Measurements from ENCODE around the gene CSNK1A1.
"Not testable (repeated sequence)": the region's sequence is repeated elsewhere in the genome, so short reads cannot be mapped to it uniquely, and the experiment has no call there.

CSNK1A1 gene

DNA sequence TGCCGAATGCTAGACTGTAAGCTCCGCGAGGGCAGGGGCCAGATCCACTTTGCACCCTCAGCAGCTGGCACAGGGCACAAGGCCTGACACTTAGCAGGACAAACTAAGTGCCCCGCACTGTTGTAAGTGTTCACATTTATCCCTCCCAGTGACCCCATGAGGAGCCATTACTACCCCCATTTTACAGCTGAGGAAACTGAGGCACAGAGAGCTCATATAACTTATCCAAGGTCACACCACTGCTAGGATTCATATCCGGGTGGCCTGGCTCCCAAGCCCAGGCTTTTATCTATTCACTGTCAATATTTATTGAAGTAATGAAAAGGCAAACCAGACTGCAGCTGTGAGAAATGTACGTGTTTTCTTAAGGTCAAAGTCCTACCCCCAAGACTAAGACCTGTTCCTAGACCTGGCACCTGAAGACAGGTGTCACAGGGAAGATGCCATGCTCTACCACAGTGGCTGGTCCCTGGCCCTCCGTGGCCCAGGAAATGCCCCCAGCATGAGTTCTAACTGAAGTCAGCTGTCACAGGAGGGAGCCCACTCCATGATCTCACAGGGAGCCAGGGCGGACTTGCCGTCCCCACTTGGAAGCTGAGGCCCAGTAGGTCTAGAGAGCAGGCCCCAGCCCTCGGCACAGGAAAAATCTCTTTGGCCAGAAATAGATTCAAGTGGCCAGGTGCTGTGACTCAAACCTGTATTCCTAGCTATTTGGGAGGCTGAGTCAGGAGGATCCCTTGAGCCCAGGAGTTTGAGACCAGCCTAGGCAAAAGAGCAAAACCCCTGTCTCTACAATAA, 97.4 kb downstream of the CSNK1A1 start:
- DNase-seq: no peak

DNA sequence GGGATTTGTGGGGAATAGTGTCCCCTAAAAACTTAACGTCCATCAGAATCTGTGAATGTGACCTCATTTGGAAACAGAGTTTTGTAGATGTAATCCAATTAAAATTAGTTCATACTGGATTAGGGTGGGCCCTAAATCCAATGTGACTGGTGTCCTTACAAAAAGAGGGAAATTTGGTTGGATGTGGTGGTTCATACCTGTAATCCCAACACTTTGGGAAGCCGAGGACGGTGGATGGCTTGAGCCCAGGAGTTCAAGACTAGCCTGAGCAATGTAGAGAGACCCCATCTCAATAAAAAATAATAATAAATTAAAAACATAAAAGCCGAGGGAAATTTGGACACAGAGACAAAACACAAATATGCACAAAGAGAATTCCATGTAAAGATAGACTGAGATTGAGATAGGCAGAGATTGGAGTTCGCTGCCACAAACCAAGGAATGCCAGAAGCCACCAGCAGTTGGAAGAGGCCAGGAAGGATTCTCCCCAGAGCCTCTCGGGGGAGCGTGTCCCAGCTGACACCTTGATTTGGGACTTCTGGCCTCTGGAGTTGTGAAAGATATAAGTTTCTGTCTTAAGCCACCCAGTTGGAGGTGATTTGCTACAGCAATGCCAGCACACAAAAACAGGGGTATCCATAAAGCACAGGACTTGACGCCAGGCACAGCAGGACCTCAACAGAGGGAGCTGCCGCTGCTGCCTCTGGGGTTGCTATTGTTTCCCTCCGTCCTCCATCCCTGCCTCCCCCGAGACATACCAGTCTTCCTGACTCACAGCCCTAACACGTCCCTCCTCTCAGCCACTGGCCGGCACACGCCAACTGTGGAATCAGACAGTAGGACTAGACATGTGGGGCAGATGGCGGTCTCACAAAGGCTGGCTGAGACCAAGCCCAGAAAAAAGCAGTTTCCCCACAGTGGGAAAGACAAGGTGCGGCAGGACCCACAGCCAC, 98.3 kb downstream of the CSNK1A1 start:
- DNase-seq: no peak

DNA sequence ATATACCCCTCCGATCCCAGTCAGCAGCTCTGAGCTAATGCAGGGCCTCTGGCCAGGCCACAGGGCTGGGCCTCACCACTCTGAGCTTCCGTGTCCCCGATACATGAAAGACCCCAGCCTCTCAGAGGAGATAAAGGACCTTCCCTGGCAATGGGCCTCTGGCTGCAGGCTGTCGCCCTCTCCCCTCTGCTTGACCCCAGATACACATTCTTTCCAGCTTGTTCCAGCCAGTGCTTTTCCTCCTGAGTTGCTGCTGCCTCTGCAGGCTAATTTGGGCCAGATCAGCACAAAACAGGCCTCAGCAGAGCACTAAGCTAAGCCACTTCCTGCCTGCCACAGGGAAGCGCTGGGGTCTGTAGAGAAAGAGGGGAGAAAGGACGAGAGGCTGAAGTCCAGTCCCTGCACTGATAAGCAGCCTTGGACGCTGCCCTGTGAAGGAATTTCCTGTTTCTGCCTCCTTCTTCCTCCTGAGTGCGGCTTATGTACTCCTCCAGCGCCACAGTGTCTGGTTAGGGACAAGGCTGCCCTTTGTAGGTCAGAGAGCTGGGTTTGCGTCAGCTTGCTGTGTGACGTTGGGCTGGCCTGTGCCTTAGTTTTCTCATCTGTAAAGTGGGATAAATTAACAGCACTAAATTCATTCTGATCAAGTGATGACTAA, 99.1 kb downstream of the CSNK1A1 start:
- DNase-seq: peak; percentile 42

DNA sequence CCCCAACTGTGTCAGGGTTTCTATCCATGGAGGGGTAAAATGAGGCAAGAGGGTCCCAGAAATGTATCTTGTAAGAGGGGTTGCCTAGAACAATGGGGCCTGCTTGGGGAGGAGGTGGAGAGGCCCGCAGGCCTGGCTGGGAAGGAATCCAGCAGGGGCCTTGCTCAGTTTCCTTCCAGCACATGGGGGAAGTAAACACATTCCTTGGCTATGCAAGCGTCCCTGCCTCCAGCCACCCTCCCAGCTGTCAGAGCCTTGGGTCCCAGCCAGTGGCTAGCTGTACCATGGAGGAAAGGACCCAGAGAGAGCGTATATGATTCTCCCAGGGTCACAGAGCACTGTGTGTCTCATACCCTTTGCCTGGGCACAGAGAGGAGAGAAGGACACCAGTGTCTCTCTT, 101.0 kb downstream of the CSNK1A1 start:
- DNase-seq: no peak

DNA sequence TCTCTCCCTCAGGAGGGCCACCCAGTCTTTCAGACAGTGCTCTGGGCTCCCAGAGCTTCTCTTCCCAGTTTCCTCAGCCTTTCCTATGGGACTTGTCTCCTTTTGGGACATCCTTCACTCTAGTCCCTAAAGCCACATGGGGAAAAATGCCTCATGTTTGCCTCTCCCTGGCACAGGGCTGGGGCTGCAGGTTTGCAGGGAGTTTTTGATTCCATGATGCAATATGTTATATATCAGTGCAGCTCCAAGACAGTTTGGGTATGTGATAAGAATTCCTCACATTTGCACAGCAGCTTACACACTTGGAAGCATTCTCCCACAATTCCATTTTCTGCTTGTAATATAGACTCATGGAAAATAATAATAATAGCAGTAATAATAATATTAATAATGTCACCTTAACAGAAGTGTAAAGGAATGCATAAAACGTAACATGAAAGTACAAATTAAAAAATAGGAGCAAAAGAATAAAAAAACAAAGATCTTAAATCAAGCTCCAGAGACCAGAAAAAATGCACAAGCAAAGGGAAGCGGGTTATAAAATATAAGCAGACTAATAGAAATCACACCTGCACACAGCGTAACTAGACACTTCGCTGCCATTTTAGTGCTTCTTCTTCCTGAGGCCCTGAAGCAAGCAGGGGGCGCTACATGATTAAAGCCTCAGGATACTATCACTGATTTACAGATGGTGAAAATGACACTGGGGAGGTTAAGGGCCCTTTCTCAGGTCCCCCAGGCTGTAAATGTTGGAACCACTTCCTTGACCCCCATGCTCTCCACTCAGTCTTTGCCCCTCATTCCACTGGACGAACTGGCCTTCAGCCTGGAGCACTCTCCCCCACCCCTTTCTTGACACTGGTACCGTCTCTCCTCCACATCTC, 102.2 kb downstream of the CSNK1A1 start:
- no peak for DNase-seq

DNA sequence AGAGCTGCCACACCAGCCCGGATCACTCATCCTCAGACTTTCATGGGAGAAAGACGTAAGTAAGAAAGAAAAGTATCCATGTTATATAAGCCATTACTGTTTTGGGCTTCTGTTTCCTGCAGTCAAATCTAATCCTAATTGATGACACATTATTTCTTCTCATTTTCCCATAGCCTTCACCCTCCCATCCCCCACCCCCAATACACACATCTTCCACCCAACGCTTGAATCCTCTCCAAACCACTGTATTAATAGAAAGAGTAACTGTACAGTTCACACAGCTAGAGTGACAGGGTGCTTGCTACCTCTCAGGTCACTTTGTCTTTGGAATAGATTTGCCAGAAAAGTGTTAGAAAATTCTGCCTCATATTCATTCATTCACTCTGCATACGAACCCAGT, 102.8 kb downstream of the CSNK1A1 start:
- DNase-seq: no peak

DNA sequence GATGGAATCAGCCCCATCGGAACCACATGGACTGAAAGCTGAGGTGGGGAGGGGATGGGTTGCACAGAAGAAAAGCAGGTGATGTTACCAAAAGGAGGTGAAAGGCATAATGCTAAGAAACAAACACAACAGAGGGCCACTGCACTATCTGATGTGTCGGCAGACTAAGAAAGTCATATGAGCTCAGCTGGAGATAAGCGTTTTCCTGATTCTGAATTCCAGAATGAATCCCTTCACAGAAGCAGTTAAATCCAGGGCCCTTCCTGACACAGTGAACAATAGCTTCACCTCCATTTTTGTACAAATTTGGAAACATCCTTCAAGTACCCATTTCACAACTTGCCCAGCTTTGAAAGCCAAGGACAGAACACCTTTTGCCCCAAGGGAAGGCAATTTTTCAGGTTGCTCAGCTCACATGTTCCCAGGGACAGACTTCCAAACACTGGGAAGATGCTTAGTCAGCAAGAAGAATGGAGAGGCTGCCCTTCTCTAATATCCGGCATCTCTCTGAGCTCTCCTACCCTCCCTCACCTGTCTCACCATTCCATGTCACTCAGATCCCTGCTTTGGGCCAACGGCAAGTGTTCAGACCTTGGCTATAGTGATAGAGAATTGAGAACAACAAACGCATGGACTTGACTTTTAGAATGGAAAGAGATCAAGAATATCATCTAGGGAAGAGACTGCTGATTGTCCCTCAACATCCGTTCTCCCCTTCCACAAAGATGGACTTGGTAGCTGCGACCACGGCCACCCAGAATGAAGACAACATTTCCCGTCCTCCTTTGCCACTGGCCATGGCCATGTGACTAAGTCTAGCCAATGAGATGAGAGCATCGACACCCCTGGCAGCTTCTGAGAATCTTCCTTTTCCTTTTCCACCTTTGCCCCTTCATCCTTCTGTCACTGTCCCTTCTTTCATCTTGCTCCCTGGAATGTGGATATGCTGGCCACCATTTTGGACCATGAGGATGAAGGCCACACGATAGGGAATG, 103.6 kb downstream of the CSNK1A1 start:
- no peak for DNase-seq

DNA sequence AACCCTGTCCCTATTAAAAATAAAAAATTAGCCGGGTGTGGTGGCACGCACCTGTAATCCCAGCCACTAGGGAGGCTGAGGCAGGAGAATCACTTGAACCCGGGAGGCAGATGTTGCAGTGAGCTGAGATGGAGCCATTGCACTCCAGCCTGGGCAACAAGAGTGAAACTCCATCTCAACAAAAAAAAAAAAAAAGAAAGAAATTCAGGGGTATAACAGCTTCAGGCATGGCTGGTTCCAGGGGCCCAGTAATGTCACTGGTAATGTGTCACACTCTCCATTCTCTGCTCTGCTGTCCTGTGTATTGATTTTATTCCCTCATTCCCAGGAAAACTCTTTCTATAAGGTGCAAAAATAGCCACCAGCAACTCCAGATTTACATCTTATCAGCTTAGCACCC, 104.4 kb downstream of the CSNK1A1 start:
- not testable (repeated sequence) for DNase-seq

DNA sequence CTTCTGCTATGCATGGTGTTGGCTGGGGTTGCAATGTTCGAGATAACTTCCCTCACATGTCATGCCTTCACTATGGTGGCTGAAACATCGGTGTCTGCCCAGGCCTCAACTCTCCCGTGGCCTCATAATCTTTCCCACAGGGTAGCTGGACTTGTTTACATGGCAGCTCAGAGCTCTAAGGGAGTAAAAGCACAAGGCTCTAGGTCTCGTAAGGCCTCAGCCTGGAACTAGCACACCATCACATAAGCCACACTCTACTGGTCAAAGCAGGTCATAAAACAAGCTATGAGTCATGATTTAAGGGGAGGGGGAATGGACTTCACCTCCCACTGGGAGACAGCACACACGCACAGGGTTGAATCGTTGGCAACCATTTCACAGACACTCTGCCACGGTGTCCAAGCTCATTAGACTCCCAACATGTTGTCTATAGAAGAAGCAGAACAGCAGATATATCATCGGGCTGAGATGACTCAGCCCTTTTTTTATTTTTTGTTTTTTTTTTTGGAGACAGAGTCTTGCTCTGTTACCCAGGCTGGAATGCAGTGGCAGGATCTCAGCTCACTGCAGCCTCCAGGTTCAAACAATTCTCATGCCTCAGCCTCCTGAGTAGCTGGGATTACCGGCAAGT, 105.4 kb downstream of the CSNK1A1 start:
- DNase-seq: no peak

DNA sequence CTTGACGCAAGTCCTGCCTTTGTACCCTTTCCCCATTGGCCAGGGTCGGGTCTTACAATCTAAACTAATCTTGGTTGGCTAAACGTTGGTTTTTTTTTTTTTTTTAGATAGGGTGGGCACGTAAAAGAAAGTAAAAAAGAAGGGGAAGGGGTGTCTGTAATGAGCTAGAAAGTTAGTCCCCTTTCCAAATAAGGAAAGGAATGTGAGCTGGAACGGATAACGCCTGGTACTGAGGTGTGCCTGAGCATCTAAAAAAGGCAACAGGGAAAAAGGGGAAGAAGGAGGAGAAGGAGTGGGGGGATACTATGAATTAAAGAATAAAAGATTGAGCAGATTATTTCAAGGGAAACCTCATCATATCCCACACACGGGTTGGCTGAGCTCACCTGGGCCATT, 105.9 kb downstream of the CSNK1A1 start:
- DNase-seq: no peak

DNA sequence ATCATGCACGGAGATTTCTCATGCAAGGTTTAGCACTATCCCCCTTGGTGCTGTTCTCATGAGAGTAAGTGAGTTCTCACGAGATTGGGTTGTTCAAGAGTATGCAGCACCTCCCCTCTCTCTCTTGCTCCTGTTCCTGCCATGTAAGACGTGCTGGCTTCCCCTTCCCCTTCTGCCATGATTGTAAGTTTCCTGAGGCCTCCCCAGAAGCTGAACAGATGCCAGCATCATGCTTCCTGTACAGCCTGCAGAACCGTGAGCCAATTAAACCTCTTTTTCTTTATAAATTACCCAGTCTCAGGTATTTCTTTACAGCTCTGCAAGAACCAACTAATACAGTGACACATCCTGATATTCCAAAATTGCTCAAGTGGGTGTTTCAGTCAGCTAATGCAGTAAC, 106.8 kb downstream of the CSNK1A1 start:
- not testable (repeated sequence) for DNase-seq

DNA sequence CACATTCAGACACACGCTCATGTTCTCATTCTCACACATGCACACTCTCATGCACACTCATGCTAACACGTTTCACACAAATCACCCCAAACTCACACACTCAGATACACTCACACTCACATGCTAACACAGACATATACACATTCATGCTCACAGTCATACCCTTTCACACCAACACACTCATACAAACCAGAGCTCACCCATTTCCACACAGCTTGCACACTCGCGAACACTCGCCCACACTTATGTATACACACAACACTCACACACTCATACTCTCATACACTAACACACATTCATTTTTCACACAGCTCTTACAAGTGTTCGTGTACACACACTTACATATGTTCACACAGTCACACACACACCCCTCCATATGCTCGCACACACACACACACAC, 108.0 kb downstream of the CSNK1A1 start:
- DNase-seq: no peak

DNA sequence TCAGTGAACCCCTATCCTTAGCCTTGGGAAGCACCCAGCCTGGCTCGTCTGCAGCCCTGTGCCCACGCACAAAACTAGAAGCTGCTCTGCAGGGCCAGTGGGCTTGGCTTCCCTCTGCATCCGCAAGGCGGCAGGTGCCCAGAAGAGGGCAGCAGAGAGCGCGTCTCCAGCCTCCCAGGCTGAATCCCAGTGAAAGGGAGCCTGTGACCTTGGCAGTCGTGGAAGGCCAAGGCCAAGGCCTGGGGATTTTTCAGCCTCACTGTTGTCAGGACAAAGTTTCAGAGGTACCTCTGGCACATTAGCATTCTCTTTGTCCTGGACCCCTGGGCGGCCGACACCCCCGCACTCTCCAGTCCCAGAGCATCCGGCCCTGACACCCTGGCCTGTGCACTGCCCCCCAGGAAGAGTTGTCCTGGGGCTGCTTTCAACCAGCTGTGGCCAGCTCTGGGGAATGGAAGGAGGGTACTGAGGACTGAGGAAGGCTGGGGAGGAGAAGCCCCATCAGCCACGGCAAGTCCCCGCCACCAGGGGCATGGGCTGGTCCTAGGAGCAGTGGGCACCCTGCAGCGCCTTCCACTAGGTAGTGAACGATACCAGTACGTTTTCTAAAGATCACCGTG, 108.6 kb downstream of the CSNK1A1 start:
- DNase-seq: peak; percentile 63
